GM12873 (cell line): ENCODE results near the gene BACE2.

Experiments
- CTCF ChIP-seq: IDR thresholded peaks from 2 replicates; pipeline ENCODE4 v1.5.1; 2012; ENCODE audit warnings: low read depth, mild to moderate bottlenecking, moderate library complexity, low read length, control low read depth; ENCODE audit not compliant: insufficient read depth; ENCODE audit errors: missing control alignments

BACE2 gene

GRCh38 chr21:41295721-41296254, 127.8 kb downstream of the BACE2 start:
- no peak for TF ChIP-seq CTCF

- TF ChIP-seq CTCF, result no peak
Observed at GRCh38 chr21:41302976-41303375, 135.0 kb downstream of the BACE2 start.

- no peak for TF ChIP-seq CTCF
Observed at GRCh38 chr21:41304068-41304720, 136.2 kb downstream of the BACE2 start.

- TF ChIP-seq CTCF, result no peak
Observed at GRCh38 chr21:41307219-41307618, 139.3 kb downstream of the BACE2 start.

- TF ChIP-seq CTCF, result no peak
Observed at GRCh38 chr21:41315726-41316125, 147.8 kb downstream of the BACE2 start.

- TF ChIP-seq CTCF, result no peak
Observed at GRCh38 chr21:41316200-41317062, 148.5 kb downstream of the BACE2 start, which contains the start of gene FAM3B. FAM3B (plus strand) TSS chr21:41316801; CDS start chr21:41316880, 79 bp downstream.

GRCh38 chr21:41317063-41317392, 149.1 kb downstream of the BACE2 start:
- no peak for TF ChIP-seq CTCF
